ENCODE measurements around the gene SCGN.

The SCGN gene

GRCh38 chr6:25641377-25641776, 10.6 kb upstream of the SCGN start:
- no peak for DNase-seq

DNA sequence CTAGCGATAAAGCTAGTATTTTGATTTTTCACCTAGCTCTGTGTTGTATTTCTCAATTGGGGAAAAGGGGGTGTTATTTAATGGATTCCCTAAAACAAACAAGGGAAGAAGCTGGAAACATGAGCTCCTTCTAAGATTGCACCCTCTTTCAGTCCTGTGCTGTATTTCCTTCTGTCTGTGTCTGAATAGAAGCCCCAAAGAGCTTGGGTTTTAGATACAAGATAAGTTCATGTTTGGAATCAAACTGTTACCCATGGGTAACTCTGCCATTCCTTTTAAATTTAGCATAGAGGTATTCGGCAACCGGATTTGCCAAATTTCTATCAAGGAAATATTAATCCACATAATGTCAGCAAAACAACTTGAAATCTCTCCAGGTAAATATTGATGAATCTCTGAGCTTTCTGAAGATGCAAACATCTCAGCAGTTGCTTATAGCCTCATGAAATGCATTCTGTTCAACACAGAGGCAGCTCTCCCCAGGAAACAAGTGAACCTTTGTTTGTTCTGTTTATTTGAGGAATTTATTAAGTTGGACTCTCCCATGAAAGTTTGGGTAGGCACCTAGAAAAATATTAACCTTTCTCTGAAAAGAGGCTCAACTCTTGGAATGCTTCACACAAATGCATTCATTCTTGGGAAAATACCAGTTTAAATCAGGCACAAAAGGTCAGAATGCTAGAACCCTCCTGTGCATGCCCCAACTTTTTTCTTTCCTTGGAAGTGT, 9.9 kb upstream of the SCGN start:
- no peak for DNase-seq

DNA sequence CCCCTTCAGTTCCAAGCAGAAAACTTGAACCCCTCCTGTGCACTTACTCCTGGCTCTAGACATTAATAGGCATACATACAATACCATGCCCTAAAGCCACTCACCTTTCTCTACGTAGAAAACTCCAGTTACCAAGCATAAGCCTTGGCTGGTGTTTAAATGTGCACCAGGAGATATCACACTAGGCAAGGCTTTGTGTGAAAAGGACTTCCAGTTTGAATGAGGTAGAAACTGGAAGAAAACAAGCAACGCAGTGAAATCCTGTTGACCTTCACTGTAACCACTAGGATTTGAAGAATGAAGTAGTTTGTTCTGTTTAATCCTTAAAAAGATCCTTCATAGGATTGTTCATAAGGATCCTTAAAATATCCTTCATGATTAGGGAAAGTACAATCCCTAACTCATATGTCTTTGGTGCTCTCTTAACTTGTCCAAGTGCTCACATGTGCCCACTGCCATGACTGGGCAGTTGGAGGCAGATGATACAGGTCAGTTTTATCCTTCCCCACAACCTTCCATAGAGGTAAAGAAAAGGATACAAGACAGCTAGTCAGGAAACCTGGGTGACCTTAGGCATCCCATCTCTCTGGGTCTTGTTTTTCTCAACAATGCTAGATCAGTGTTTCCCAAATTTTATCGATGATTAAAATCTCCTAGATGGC, 9.2 kb upstream of the SCGN start:
- DNase-seq, result no peak

DNA sequence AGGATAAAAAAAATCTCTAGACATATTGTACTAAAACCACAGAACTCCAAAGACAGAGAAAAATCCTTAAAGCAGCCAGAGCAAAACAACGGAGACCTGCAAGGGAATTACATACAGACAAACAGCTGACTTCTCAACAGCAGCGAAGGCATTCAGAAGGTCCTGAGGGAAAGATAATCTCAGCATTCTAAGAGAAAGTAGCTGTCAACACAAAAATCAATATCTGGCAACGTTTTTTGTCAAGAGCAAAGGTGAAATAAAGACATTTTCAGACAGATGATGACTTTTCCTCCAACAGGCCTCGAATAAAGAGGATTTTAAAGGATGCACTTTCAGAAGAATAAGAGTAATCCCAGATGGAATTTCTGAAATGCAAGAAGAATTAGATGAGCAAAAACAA, 6.1 kb upstream of the SCGN start:
- DNase-seq, result no peak

DNA sequence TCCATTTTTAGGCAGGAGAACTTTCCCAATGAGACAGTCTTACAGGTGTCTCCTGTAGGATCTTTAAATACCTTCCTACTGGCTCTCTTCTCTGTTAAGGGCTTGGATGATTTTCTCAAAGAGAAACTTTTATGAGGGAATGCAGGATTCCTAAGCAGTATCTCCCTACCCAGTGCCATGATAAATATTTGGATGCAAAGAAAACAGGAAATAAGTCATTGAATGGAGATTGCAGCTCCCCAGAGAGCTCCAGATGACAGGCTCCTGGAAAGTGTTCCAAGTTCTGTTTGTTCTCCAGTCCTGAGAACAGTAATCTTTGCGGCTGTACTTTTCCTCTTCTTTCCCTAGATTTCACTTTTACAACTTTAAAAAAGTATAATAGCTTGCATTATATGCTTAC, 2.4 kb upstream of the SCGN start:
- DNase-seq, result no peak

GRCh38 chr6:25655723-25656122, 3.7 kb downstream of the SCGN start:
- no peak for DNase-seq

GRCh38 chr6:25659633-25660368, 7.8 kb downstream of the SCGN start:
- no peak for DNase-seq

GRCh38 chr6:25660512-25660911, 8.5 kb downstream of the SCGN start:
- DNase-seq, result no peak

DNA sequence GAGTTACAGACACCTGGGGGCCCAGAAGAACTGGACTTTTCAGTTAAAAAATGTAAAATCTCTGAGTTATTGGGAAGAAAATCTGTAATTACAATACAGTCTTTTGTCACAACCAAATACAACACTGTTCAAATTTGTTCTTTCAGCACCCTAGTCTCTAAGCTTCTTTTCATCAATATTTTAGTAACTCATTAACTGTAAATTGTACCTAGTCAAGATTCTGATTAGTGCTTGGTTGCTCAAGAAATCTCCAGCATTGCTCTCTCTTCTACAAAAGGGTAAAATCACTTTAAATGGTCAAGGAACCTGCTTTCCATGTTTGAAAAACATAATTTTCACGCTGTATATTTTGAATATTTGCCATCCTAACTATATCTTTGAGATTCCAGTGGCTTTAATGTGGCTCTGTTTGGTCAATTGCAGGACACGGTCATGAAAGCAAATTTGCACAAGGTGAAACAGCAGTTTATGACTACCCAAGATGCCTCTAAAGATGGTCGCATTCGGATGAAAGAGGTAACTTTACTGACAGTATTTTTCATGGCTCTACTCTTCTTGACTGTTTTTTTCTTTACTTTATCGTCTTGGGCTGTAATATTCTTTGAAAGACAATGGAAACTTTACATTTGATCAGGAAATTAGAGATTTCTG, 9.2 kb downstream of the SCGN start:
- no peak for DNase-seq

DNA sequence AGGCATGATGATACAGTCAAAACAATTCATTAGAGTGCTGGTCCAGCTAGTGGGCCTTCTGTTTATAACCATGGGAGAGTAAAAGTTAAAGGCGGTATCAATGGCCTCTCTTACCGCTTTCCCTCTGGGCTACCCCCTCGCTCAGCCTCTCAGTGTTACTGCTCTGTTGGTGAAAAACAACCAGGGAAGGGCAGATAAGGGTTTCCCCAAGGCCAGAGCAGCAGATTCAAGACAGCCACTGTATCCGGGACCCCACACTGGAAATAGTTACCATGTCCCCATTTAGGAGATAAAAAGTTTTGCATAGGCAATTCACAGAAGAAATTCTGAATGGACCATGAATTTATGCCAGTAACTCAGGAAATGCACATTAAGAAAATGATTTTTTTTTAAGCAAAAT, 13.4 kb downstream of the SCGN start:
- DNase-seq, result no peak

GRCh38 chr6:25669413-25669812, 17.4 kb downstream of the SCGN start:
- no peak for DNase-seq

GRCh38 chr6:25670208-25670607, 18.2 kb downstream of the SCGN start:
- no peak for DNase-seq

- no peak for DNase-seq
These were observed 18.9 kb downstream of the SCGN start for GRCh38 chr6:25670793-25671513.

- peak; percentile 36 for DNase-seq
These were observed 19.6 kb downstream of the SCGN start for GRCh38 chr6:25671652-25672051.

- DNase-seq, result no peak
These were observed 23.2 kb downstream of the SCGN start for GRCh38 chr6:25675167-25675566.

DNA sequence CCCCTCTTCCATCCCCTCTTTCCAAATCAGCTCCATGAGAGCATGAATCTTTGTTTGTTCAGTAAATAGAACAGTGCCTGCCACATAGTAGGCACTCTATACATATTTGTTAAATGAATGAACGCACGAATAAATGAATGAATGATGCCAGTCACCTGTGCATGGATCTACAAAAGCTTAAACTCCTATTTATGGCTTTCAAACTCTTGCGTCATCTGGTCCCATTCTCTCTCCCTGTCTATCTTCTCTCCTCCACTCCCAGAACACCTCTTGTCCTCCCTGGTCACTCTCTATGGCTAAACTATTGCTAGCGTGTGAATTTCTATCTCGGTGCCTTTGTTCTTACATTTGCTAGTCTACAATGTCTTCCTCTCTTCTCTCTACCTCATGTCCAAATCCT, 24.8 kb downstream of the SCGN start:
- DNase-seq, result no peak

GRCh38 chr6:25681848-25682247, 29.8 kb downstream of the SCGN start:
- DNase-seq, result no peak

- no peak for DNase-seq
These were observed 30.3 kb downstream of the SCGN start for GRCh38 chr6:25682324-25682723.

DNA sequence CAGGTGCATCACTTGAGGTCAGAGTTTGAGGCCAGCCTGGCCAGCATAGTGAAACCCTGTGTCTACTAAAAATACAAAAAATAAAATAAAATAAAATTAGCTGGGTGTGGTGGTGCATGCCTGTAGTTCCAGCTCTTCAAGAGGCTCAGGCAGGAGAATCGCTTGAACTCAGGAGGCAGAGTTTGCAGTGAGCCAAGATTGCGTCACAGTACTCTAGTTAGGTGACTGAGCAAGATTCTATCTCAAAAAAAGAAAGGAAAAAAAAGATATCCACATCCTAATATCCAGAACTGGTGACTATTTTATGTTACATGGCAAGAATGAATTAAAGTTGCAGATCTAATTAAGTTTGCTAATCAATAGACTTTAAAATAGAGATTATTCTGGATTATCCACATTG, 32.5 kb downstream of the SCGN start:
- DNase-seq, result no peak

GRCh38 chr6:25685251-25685650, 33.2 kb downstream of the SCGN start:
- DNase-seq, result no peak

DNA sequence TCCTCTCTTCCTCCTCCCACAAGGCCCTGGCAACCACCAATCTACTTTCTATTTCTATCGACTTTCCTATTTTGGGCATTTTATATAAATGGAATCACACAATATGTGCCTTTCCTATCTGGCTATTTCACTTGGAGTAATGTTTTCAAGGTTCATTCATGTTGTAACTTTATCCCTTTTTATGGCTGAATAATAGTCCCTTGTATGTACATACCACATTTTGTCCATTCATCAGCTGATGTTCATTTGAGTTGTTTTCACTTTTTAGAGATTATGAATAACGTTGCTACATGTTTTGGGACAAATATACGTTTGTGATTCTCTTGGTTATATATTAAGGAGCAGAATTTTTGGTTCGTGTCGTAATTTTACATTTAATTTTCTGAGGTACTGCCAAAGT, 33.9 kb downstream of the SCGN start:
- DNase-seq, result no peak

DNA sequence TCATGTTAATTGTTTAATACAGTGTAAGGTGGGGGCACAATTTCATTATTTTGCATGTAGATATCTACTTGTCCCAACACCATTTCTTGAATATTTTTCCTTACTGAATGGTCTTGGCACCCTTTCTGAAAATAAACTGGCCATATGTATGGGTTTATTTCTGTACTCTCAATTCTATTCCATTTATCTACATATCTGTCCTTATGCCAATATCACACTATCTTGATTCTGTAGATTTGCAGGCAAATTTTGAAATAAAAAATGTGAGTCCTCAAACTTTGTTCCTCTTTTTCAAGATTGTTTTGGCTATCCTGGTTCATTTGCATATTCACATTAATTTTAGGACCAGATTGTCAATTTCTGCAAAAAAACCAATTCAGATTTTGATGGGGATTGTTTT, 34.8 kb downstream of the SCGN start:
- no peak for DNase-seq

DNA sequence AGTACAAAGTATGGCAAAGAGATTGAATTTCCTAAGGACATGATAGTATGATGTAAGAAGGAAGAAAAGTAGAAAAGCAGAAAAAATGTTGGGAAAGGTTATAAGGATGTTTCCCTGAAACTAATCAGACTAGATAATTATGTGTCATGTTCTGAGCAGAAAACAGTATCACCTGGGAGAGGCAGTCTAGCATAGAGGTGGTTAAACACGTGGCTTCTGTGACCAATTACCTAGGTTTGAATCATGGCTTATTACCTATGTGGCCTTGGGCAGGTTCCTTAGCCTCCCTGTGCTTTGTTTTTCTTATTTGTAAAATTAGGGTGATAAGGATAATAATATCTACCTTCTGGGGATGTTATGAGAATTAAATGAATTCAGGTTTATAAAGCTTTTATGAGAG, 38.0 kb downstream of the SCGN start:
- DNase-seq, result no peak

Measured in retina (tissue), 1 donor.